Endothelial cell of umbilical vein (primary cell): ENCODE results near the gene OXTR. TPM values are rescaled to one million over a fixed set of nuclear protein-coding genes. Genes with fewer than 3 reads are reported as not detected.
A peak's percentile ranks its signal among the peaks of the same experiment; 100 is the strongest.

ENCODE experiments used
- BruUV-seq: library from RNA; stranded (reverse); fragments of 400-500 nt; replicated peaks from 2 replicates; lab custom pipeline; 2021; lab: Mats Ljungman, UMichigan
- CTCF ChIA-PET: fragments of 300-600, 350-600 bp; sonication (Branson Sonifier 250); formaldehyde crosslinking; loops from one replicate; lab custom pipeline; 2021; ENCODE audit warnings: antibody characterized with exemption, inconsistent platforms; lab: Charles Lee
- POLR2A ChIA-PET: fragments of 300-600, 350-600 bp; sonication (Branson Sonifier 250); formaldehyde crosslinking; loops from one replicate; lab custom pipeline; 2021; ENCODE audit warnings: antibody characterized with exemption, inconsistent platforms; lab: Charles Lee
- DNase-seq: peaks from one replicate; pipeline ENCODE4 v3.0.0-alpha.2; 2011; ENCODE audit warnings: low read depth, low spot score
- FAIRE-seq: peaks from 2 replicates; lab custom pipeline; 2011; peaks lifted over from hg19 to GRCh38; lab: Jason Lieb, UNC
- H2AFZ ChIP-seq: 2 replicates; pipeline ENCODE4 v1.6.0; 2012; ENCODE audit warnings: low read depth, low read length, control low read depth, inconsistent platforms
- H3K27ac ChIP-seq: 2 replicates; pipeline ENCODE4 v1.5.1; 2011; ENCODE audit warnings: low read depth, mild to moderate bottlenecking, control low read depth, low read length, moderate library complexity; ENCODE audit not compliant: insufficient read depth
- H3K27me3 ChIP-seq, 2 experiments: 2 replicates each; pipeline versions ENCODE4 v1.6.0 to v1.6.1; 2011; ENCODE audit warnings: low read length in 2 of 2, mixed read lengths in 1 of 2; ENCODE audit not compliant: control insufficient read depth in 2 of 2, insufficient read depth in 2 of 2
- H3K36me3 ChIP-seq, 2 experiments: 2 replicates in 1 of 2; 3 replicates in 1 of 2; pipeline ENCODE4 v1.5.1; 2011; ENCODE audit warnings: low read length in 2 of 2, mild to moderate bottlenecking in 1 of 2, moderate library complexity in 1 of 2; ENCODE audit not compliant: control insufficient read depth in 2 of 2, insufficient read depth in 2 of 2; ENCODE audit errors: extremely low read depth in 1 of 2
- H3K4me1 ChIP-seq: 3 replicates; pipeline ENCODE4 v1.5.1; 2011; ENCODE audit warnings: mild to moderate bottlenecking, low read length; ENCODE audit not compliant: control insufficient read depth, insufficient read depth; ENCODE audit errors: extremely low read depth
- H3K4me2 ChIP-seq: 2 replicates; pipeline ENCODE4 v1.6.1; 2011; ENCODE audit warnings: low read length, control low read depth, mixed read lengths; ENCODE audit not compliant: insufficient read depth
- H3K4me3 ChIP-seq, 3 experiments: fragments of 200-600 bp in 1 of 3; sonication (generic), shearing (Covaris generic) in 1 of 3; replicated peaks in 1 of 3; 2 replicates each; pipeline ENCODE4 v1.5.1; 2011 to 2016; ENCODE audit warnings: control low read depth in 3 of 3, low read length in 3 of 3, mild to moderate bottlenecking in 2 of 3, inconsistent platforms in 1 of 3, low read depth in 1 of 3, moderate library complexity in 1 of 3; ENCODE audit not compliant: insufficient read depth in 1 of 3
- H3K79me2 ChIP-seq: 2 replicates; pipeline ENCODE4 v1.6.0; 2012; ENCODE audit warnings: low read length, inconsistent platforms; ENCODE audit not compliant: control insufficient read depth, insufficient read depth
- H3K9ac ChIP-seq: replicated peaks from 2 replicates; pipeline ENCODE3; 2011; ENCODE audit warnings: low read length, control low read depth; ENCODE audit not compliant: insufficient read depth; ENCODE audit errors: extremely low read depth
- H3K9me1 ChIP-seq: replicated peaks from 3 replicates; pipeline ENCODE4 v1.6.0; 2011; ENCODE audit warnings: mild to moderate bottlenecking, low read length; ENCODE audit not compliant: control insufficient read depth, insufficient read depth; ENCODE audit errors: extremely low read depth
- H3K9me3 ChIP-seq: replicated peaks from 2 replicates; pipeline ENCODE4 v1.5.1; 2012; ENCODE audit warnings: low read length, inconsistent platforms; ENCODE audit not compliant: control insufficient read depth, insufficient read depth
- H4K20me1 ChIP-seq: replicated peaks from 2 replicates; pipeline ENCODE3; 2011; ENCODE audit warnings: mild to moderate bottlenecking, low read length; ENCODE audit not compliant: control insufficient read depth, insufficient read depth; ENCODE audit errors: extremely low read depth
- EZH2 ChIP-seq: IDR thresholded peaks from 2 replicates; pipeline ENCODE4 v1.6.1; 2012; ENCODE audit warnings: borderline replicate concordance, low read depth, mild to moderate bottlenecking, moderate library complexity, low read length, inconsistent platforms; ENCODE audit not compliant: severe bottlenecking
- FOS ChIP-seq: IDR thresholded peaks from 2 replicates; pipeline ENCODE4 v1.6.1; 2011; ENCODE audit warnings: mild to moderate bottlenecking, low read length, moderate library complexity, borderline replicate concordance; ENCODE audit not compliant: insufficient read depth
- GATA2 ChIP-seq: IDR thresholded peaks from 2 replicates; pipeline ENCODE4 v1.7.0; 2011; ENCODE audit warnings: low read depth, mild to moderate bottlenecking, moderate library complexity, mixed read lengths, low read length; ENCODE audit not compliant: insufficient read length, insufficient read depth
- JUN ChIP-seq: IDR thresholded peaks from 2 replicates; pipeline ENCODE4 v1.6.1; 2011; ENCODE audit warnings: borderline replicate concordance, low read depth; ENCODE audit not compliant: insufficient read length, insufficient read depth
- MYC ChIP-seq: IDR thresholded peaks from one replicate; pipeline ENCODE4 v1.6.1; 2011; ENCODE audit warnings: mild to moderate bottlenecking, low read depth, low read length
- POLR2A ChIP-seq: IDR thresholded peaks from 2 replicates; pipeline ENCODE4 v1.6.1; 2012; ENCODE audit warnings: low read depth, mild to moderate bottlenecking, control low read depth, low read length
- POLR2AphosphoS5 ChIP-seq: IDR thresholded peaks from 2 replicates; pipeline ENCODE4 v1.6.1; 2012; ENCODE audit warnings: low read depth, mild to moderate bottlenecking, control low read depth, low read length, moderate library complexity; ENCODE audit not compliant: insufficient read depth
- dilution Hi-C: fragments of 300-500 bp; cut with MboI; formaldehyde crosslinking; loops from one replicate; pipeline ENCODE4 v1.15.0; 2019; ENCODE audit warnings: low sequenced_read_pairs; ENCODE audit not compliant: extremely low pct_ligation_motif_present
- intact Hi-C: fragments of 100-400 bp; cut with micrococcal nuclease; formaldehyde crosslinking; loops from one replicate; pipeline ENCODE4 v1.10.0; 2022
- polyA plus RNA-seq, 4 experiments: library from polyadenylated mRNA; depleted of rRNA in 3 of 4; stranded (reverse) in 3 of 4; unstranded in 1 of 4; fragments of >200 nt; gene quantifications; 2 replicates each; pipeline versions ENCODE4 v1.2.1 to v1.2.3, GENCODE V29; 2011 to 2012; ENCODE audit warnings: missing spikeins in 1 of 4
- total RNA-seq: library from RNA; stranded (reverse); gene quantifications from 2 replicates; pipeline ENCODE4 v1.2.3, GENCODE V29; 2021
- TF ChIP-seq, protein P1 (sequence below): IDR thresholded peaks from 2 replicates; pipeline ENCODE4 v1.6.1; 2011; ENCODE audit not compliant: insufficient read depth, insufficient read length

Gene OXTR
- total and polyA plus RNA-seq, 2 donors (not counting 3 experiments of a cell fraction or from before 2014, with no cell fraction given): 0.12 to 0.40 TPM

DNA sequence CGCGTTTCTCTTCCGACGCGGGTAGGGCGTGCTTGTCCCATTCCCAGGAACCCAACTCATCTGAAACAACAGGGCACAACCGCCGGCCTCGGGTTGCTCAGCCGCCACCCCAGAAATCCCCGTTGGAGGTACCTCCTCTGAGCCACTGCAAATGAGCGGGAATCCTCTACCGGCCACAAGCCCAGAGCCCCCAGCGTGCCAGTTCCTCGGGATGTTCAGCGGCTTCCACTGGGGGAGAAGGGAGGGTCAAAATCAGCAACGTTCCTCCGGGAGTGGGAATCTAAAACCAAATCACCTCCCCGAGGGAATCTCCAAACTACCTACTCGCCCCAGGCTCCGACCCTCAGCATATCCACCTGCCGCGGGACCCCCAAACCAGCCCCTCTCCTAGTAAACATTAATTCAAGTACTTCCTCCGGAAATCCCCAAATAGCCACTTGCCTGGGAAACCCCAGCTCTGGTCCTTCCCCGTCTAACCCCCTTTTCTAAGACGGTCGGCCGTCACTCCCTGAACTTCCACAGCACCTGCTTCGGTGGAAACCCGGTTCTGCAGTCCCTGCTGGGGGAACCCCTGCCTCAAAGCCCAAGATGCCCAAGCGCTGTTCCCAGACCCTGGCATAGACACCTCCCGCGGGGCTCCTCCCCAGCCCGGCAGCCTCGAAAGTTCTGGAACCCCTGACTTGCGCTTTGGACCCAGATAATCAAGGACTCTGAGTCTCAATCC is 887 bp downstream of the OXTR start:
- Histone ChIP-seq H4K20me1 (no peaks in the 10 kb centered on the region), H3K9me1 (no peaks in the 10 kb centered on the region), H3K9me3 (no peaks in the 10 kb centered on the region), H3K27me3 (peaks cover 24 to 28% of the 10 kb centered on the region in 2 experiments), H3K4me1 (peaks cover 16% of the 10 kb centered on the region), H3K79me2 (no peaks in the 10 kb centered on the region), H3K27ac (no peak overlapping the region), H3K4me3 (no peak overlapping the region), H3K4me2 (peak overlapping the region; percentile 29), H2AFZ (peak overlapping the region; percentile 22), H3K9ac (no peak overlapping the region), H3K36me3 (no peaks in the 10 kb centered on the region)
- BruUV-seq: no TSS peak
- ChIA-PET CTCF (interaction anchor here (0.8 to 2.8 kb wide), 28 partner anchors 9 to 535 kb away, joined by 3 to 23 read pairs (median 8); partner anchors contain the start of gene RAD18), POLR2A (no interaction called here)
- intact Hi-C loops (loop anchor here (1.0 to 5.0 kb wide), 6 partner anchors 100 to 534 kb away; partner anchors contain the start of gene RAD18), dilution Hi-C loops (no loop called here)
- DNase-seq (peak; percentile 9), FAIRE-seq (no peak)
- TF ChIP-seq POLR2AphosphoS5: no peak
- TF ChIP-seq POLR2A: no peak
- TF ChIP-seq JUN: no peak
- no peak for TF ChIP-seq GATA2
- no peak for TF ChIP-seq FOS
- peak; percentile 17 for TF ChIP-seq EZH2
- TF ChIP-seq MYC: no peak
- TF ChIP-seq, protein P1, sequence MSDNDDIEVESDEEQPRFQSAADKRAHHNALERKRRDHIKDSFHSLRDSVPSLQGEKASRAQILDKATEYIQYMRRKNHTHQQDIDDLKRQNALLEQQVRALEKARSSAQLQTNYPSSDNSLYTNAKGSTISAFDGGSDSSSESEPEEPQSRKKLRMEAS: no peak
